WERI-Rb-1 (cell line): ENCODE data around the gene LYL1.

Experiments
- DNase-seq: peaks from one replicate; pipeline ENCODE4 v3.0.0-alpha.2; 2020
- H3K27ac ChIP-seq: fragments of 250-450 bp; sonication (Bioruptor Pico); 2 replicates; pipeline ENCODE4 v1.5.1; 2020; ENCODE audit warnings: mild to moderate bottlenecking, moderate library complexity
- H3K27me3 ChIP-seq: fragments of 250-450 bp; sonication (Bioruptor Pico); 2 replicates; pipeline ENCODE4 v1.5.1; 2021; ENCODE audit warnings: mild to moderate bottlenecking, low read depth, moderate library complexity; ENCODE audit not compliant: insufficient read depth, severe bottlenecking
- H3K36me3 ChIP-seq: fragments of 250-450 bp; sonication (Bioruptor Pico); 2 replicates; pipeline ENCODE4 v1.5.1; 2020; ENCODE audit warnings: mild to moderate bottlenecking, moderate library complexity
- H3K4me3 ChIP-seq: 2 replicates; pipeline ENCODE4 v1.5.1; 2011; ENCODE audit warnings: low read depth, mild to moderate bottlenecking, control low read depth, low read length
- H3K9me3 ChIP-seq: fragments of 250-450 bp; sonication (Bioruptor Pico); 2 replicates; pipeline ENCODE4 v1.5.1; 2021; ENCODE audit warnings: mild to moderate bottlenecking, moderate library complexity; ENCODE audit not compliant: severe bottlenecking
- CTCF ChIP-seq: IDR thresholded peaks from 2 replicates; pipeline ENCODE4 v1.5.1; 2011; ENCODE audit warnings: low read depth, mild to moderate bottlenecking, control low read depth, inconsistent platforms, low read length

Gene LYL1

GRCh38 chr19:13115936-13116281 lies 13.3 kb upstream of the LYL1 start:
- Histone ChIP-seq H3K27ac (peak overlapping the region; percentile 88), H3K9me3 (no peaks in the 10 kb centered on the region), H3K4me3 (peak overlapping the region; percentile 96), H3K27me3 (no peaks in the 10 kb centered on the region), H3K36me3 (peaks cover 51% of the 10 kb centered on the region)
- no peak for DNase-seq
- TF ChIP-seq CTCF, result no peak

DNA sequence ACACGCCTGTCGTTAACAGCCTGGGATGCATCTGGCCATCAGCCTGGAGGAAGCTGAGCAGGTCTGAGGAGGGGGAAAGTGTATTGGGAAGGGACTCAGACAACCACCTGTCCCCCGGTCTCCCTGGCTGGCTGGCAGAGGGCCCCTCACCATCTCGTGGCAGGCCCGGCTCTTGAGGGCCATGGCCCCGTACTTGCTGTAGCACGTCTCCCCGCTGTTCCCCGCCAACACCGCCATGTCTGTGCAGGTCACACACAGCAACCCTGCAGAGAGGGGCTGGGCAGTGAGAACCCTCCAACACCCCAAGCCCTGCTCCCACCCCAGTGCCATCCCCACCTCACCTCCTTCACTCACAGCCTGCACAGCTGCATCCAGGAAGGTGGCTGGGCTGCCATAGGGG lies 9.9 kb upstream of the LYL1 start:
- H3K36me3 ChIP-seq, result peaks cover 38% of the 10 kb centered on the region
- no peak for TF ChIP-seq CTCF

DNA sequence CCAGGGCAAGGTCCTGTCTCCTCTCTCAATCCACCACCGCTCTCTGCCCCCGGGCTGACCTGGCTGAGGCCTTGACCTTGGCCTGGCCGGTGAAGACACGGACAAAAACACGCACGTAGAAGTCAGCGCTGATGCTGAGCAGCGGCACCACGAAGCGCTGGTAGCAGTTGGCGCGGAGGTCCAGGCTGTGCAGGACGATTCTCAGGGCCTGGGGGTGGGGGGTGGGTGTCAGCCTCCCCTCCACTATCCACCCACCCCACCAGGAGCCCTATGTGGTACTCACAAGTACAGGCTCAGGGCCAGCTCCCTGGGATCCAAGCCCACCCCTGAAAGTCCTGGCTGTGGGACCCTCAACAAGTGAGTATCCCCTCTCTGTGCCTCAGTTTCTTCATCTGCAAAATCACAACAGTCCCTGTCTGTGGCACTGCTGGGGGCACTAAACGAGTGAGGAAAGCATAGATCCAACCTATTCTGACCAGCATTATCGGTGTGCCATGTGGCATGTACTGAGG lies 7.5 kb upstream of the LYL1 start:
- no peaks in the 10 kb centered on the region for H3K9me3 ChIP-seq
- H3K27ac ChIP-seq, result no peak overlapping the region
- H3K36me3 ChIP-seq, result peaks cover 43% of the 10 kb centered on the region
- no peak for TF ChIP-seq CTCF
- no peak for DNase-seq
- H3K4me3 ChIP-seq, result no peak overlapping the region
- H3K27me3 ChIP-seq, result no peaks in the 10 kb centered on the region

More for the DNA sequence above, 9.9 kb upstream of the LYL1 start:
- no peaks in the 10 kb centered on the region for H3K9me3 ChIP-seq
- no peak for DNase-seq
- H3K27ac ChIP-seq, result no peak overlapping the region
- no peak overlapping the region for H3K4me3 ChIP-seq
- H3K27me3 ChIP-seq, result no peaks in the 10 kb centered on the region

GRCh38 chr19:13109361-13110098 lies 6.9 kb upstream of the LYL1 start:
- no peak for DNase-seq
- no peak for TF ChIP-seq CTCF
- H3K27me3 ChIP-seq, result no peaks in the 10 kb centered on the region
- no peak overlapping the region for H3K4me3 ChIP-seq
- peaks cover 37% of the 10 kb centered on the region for H3K36me3 ChIP-seq
- H3K9me3 ChIP-seq, result no peaks in the 10 kb centered on the region
- no peak overlapping the region for H3K27ac ChIP-seq

DNA sequence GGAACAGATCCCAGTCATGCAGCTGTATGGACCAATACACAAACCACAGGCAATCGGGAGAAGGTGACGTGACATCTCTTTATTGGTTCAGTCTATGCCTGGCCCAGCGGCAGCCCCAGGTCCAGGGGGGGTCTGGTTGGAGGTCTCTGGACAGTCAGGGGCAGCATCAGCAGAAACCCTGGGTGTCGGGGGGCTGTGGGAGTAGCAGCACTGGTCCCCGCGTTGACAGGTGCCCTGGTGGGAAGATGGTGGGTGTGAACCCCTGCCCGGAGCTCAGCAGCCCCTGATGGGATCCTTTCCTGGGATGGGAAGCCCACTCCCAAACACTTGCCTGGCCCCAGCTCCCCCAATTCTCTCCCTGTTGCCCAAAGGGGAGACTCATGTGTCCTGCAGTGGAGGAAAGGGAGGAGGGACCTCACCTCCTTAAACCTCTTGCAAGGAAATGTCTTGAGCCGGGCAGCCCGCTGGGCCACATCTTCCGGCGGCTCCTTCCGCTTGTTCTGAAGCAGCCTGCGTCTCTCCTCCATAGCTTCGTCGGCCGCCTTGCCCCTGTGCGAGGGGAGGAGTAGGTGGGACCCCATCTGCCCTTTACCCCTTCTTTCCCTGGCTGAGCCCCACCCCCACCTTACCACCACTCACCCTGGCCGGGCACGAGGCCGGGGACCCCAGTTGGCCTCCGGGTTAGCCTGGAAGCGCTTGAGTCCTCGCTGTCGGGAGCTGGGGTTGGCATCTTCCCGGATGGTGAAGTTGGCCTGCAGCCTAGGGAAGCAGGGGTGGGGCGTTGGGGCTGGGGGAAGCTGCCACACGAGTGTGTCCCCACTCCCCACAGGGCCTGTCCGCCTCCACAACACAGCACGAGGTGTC lies 2.4 kb upstream of the LYL1 start:
- no peak for TF ChIP-seq CTCF
- H3K27me3 ChIP-seq, result no peaks in the 10 kb centered on the region
- DNase-seq, result no peak
- H3K27ac ChIP-seq, result no peak overlapping the region
- H3K4me3 ChIP-seq, result no peak overlapping the region
- H3K9me3 ChIP-seq, result no peaks in the 10 kb centered on the region
- peaks cover 6% of the 10 kb centered on the region for H3K36me3 ChIP-seq
